HFFc6 (cell line): ENCODE measurements around the gene SDHAF2. TPM values are rescaled to one million over a fixed set of nuclear protein-coding genes. Genes with fewer than 3 reads are reported as not detected.
A peak's percentile ranks its signal among the peaks of the same experiment; 100 is the strongest.
"Not testable (repeated sequence)": the region's sequence is repeated elsewhere in the genome, so short reads cannot be mapped to it uniquely, and the experiment has no call there.

Source experiments
- DNase-seq: peaks from one replicate; pipeline ENCODE4 v3.0.0-alpha.2; 2018
- H3K27ac Mint-ChIP-seq: 2 replicates; pipeline ENCODE4 v1.8.0; 2020; ENCODE audit warnings: mild to moderate bottlenecking, mixed read lengths
- H3K27me3 Mint-ChIP-seq: 2 replicates; pipeline ENCODE4 v1.8.0; 2021; ENCODE audit warnings: mild to moderate bottlenecking, moderate library complexity, mixed read lengths; ENCODE audit not compliant: insufficient read depth
- H3K36me3 Mint-ChIP-seq: 2 replicates; pipeline ENCODE4 v1.8.0; 2021; ENCODE audit warnings: low read depth, mixed read lengths
- H3K4me1 Mint-ChIP-seq: 2 replicates; pipeline ENCODE4 v1.8.0; 2020; ENCODE audit warnings: low read depth, mixed read lengths
- H3K4me3 Mint-ChIP-seq: 2 replicates; pipeline ENCODE4 v1.8.0; 2020; ENCODE audit warnings: mild to moderate bottlenecking, moderate library complexity, mixed read lengths
- H3K9me3 Mint-ChIP-seq: 2 replicates; pipeline ENCODE4 v1.8.0; 2020; ENCODE audit warnings: mild to moderate bottlenecking, mixed read lengths
- CTCF ChIP-seq: fragments of 200-600 bp; sonication (generic); IDR thresholded peaks from 2 replicates; pipeline ENCODE4 v1.5.0; 2021; ENCODE audit warnings: antibody characterized with exemption, mild to moderate bottlenecking
- total RNA-seq, 6 experiments: library from RNA; stranded (reverse); fragmentation: NEBNext Ultra II Directional; extraction: Animal tissue kit (Norgen Biotek cat#: 25700); gene quantifications; 2 replicates in 1 of 6; 3 replicates in 5 of 6; pipeline ENCODE4 v1.2.3, GENCODE V29; 2021

The SDHAF2 gene
- total RNA-seq, 6 experiments from 2014 or later, result 33.9 to 43.0 (median 38.3) TPM

- no peaks in the 10 kb centered on the region for H3K9me3 Mint-ChIP-seq
- H3K4me1 Mint-ChIP-seq, result peaks cover 26% of the 10 kb centered on the region
- no peak for TF ChIP-seq CTCF
- H3K27me3 Mint-ChIP-seq, result no peaks in the 10 kb centered on the region
- H3K4me3 Mint-ChIP-seq, result no peak overlapping the region
- DNase-seq, result no peak
- H3K36me3 Mint-ChIP-seq, result peaks cover 42% of the 10 kb centered on the region
- peak overlapping the region; percentile 8 for H3K27ac Mint-ChIP-seq
Measured at GRCh38 chr11:61425367-61426131, 4.4 kb upstream of the SDHAF2 start.

- peak; percentile 69 for TF ChIP-seq CTCF
- Mint-ChIP-seq H3K36me3 (peaks cover 30% of the 10 kb centered on the region), H3K9me3 (no peaks in the 10 kb centered on the region), H3K4me1 (peaks cover 35% of the 10 kb centered on the region), H3K27me3 (no peaks in the 10 kb centered on the region; the same call in 1 of the 2 replicates), H3K27ac (peak overlapping the region; percentile 94), H3K4me3 (peak overlapping the region; percentile 98)
- DNase-seq, result no peak
Measured at GRCh38 chr11:61429346-61429690, 606 bp upstream of the SDHAF2 start.

- peak overlapping the region; percentile 94 for H3K27ac Mint-ChIP-seq
- H3K4me3 Mint-ChIP-seq, result peak overlapping the region; percentile 98
- H3K36me3 Mint-ChIP-seq, result peaks cover 27% of the 10 kb centered on the region
- DNase-seq, H3K9me3 Mint-ChIP-seq, H3K27me3 Mint-ChIP-seq: not testable (repeated sequence)
- peaks cover 36% of the 10 kb centered on the region for H3K4me1 Mint-ChIP-seq
Measured at GRCh38 chr11:61430839-61431238, 915 bp downstream of the SDHAF2 start.

GRCh38 chr11:61437496-61437895 lies 7.6 kb downstream of the SDHAF2 start:
- Mint-ChIP-seq H3K4me1 (peaks cover 16% of the 10 kb centered on the region), H3K27ac (no peak overlapping the region), H3K36me3 (peaks cover 31% of the 10 kb centered on the region), H3K27me3 (no peaks in the 10 kb centered on the region; the same call in 1 of the 2 replicates), H3K4me3 (no peak overlapping the region), H3K9me3 (no peaks in the 10 kb centered on the region)
- no peak for TF ChIP-seq CTCF
- no peak for DNase-seq

GRCh38 chr11:61439615-61440014 lies 9.7 kb downstream of the SDHAF2 start:
- H3K36me3 Mint-ChIP-seq, result peaks cover 41% of the 10 kb centered on the region
- no peaks in the 10 kb centered on the region; the same call in 1 of the 2 replicates for H3K27me3 Mint-ChIP-seq
- no peaks in the 10 kb centered on the region for H3K9me3 Mint-ChIP-seq
- H3K4me3 Mint-ChIP-seq, result no peak overlapping the region
- no peak for TF ChIP-seq CTCF
- H3K4me1 Mint-ChIP-seq, result peaks cover 16% of the 10 kb centered on the region
- no peak overlapping the region for H3K27ac Mint-ChIP-seq
- DNase-seq, result no peak

- H3K4me3 Mint-ChIP-seq, result no peak overlapping the region
- H3K4me1 Mint-ChIP-seq, result peaks cover 28% of the 10 kb centered on the region
- H3K9me3 Mint-ChIP-seq, result no peaks in the 10 kb centered on the region
- DNase-seq, result no peak
- no peak overlapping the region for H3K27ac Mint-ChIP-seq
- no peaks in the 10 kb centered on the region; the same call in none of the 2 replicates for H3K27me3 Mint-ChIP-seq
- TF ChIP-seq CTCF, result no peak
- H3K36me3 Mint-ChIP-seq, result peaks cover 40% of the 10 kb centered on the region
Measured at GRCh38 chr11:61442616-61443015, 12.7 kb downstream of the SDHAF2 start.
